GM20000 (cell line): ENCODE data around the gene GPR68.
"Not testable (repeated sequence)": the region's sequence is repeated elsewhere in the genome, so short reads cannot be mapped to it uniquely, and the experiment has no call there.

Source experiments
- DNase-seq: peaks from one replicate; pipeline ENCODE4 v3.0.0; 2012; ENCODE audit warnings: low spot score
- TF ChIP-seq, protein P1 (sequence below): IDR thresholded peaks from 2 replicates; pipeline ENCODE4 v1.5.1; 2012; ENCODE audit warnings: mild to moderate bottlenecking, control low read depth; ENCODE audit errors: extremely low read depth, missing control alignments

Gene GPR68

DNA sequence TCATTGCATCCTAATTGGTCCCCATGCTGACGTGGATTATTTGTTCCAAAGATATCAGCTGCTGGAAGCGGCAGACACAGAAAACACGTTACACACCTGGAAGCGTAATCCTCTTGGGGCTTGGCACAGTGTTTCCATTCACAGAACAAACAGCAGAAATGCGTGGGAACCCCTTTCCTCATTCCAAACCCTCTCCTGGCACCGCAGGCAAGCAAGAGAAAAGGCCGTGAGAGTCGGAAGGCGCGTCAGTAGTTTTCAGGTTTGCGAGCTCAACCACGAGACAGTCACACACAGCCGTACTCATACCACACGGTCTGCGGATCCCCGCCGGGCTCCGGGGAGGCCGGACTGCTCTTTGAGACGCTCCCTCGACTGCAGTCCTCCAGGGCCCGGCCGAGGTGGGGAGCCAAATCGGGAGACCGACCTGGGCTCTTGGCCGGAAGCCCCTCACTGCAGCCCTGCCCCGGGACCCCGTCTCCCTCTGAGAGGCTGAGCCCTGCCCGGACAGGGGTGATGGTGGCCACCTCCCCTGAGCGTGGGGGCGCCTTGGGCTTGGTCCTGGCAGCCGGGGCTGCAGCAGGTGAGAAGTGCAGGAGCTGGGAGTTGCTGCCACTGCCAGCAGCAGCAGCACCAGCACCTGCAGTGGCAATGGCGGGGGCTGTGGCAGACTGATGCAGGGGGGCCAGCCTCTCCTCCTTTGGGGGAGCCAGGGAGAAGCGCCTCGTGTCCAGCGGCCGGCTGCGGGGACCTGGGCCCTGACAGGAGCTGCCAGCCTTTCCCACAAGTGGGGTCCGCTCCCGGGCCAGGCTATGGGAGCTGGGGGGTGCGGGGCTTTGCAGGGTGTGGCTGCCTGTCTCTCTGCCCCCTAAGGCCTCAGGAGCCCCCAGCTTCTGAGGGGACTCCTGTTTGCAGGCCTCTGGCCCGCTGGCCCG is 28.1 kb upstream of the GPR68 start:
- TF ChIP-seq, protein P1, sequence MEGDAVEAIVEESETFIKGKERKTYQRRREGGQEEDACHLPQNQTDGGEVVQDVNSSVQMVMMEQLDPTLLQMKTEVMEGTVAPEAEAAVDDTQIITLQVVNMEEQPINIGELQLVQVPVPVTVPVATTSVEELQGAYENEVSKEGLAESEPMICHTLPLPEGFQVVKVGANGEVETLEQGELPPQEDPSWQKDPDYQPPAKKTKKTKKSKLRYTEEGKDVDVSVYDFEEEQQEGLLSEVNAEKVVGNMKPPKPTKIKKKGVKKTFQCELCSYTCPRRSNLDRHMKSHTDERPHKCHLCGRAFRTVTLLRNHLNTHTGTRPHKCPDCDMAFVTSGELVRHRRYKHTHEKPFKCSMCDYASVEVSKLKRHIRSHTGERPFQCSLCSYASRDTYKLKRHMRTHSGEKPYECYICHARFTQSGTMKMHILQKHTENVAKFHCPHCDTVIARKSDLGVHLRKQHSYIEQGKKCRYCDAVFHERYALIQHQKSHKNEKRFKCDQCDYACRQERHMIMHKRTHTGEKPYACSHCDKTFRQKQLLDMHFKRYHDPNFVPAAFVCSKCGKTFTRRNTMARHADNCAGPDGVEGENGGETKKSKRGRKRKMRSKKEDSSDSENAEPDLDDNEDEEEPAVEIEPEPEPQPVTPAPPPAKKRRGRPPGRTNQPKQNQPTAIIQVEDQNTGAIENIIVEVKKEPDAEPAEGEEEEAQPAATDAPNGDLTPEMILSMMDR, result no peak
- no peak for DNase-seq

DNA sequence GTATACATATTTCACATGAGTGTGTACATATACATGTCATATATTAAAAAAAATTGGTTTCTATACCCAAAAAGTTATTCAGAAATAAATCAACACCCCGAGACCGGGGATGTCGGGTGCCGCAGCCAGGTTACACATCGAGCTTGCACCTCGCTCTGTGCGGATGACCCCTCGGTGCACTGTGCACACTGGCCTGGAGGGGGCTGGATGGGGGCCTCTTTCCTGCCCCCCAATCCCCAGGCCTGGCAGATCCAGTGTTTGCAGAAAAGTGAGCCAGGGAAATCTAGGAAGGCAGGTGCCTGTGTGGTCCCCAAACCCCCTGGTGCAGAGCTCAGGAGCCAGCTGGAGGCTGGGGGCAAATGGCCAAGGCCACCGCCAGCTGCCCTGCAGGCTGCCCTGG is 27.1 kb upstream of the GPR68 start:
- no peak for DNase-seq
- TF ChIP-seq, protein P1, result no peak

DNA sequence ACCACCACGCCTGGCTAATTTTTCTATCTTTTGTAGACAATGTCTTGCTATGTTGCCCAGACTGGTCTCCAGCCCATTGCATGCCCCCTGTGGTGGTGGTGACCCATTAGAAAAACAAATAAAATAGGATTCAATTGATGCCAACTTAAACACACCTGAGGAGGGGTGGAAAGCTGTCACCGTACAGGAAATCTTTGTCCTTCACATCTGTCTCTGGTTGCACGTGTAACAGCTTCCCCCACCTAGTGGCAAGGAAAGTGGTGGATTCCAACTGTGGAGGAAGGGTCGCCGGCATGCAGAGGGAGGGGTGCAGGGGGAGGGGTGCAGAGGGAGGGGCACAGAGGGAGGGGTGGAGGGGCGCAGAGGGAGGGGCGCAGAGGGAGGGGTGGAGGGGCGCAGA is 26.1 kb upstream of the GPR68 start:
- TF ChIP-seq, protein P1, result no peak
- no peak for DNase-seq

DNA sequence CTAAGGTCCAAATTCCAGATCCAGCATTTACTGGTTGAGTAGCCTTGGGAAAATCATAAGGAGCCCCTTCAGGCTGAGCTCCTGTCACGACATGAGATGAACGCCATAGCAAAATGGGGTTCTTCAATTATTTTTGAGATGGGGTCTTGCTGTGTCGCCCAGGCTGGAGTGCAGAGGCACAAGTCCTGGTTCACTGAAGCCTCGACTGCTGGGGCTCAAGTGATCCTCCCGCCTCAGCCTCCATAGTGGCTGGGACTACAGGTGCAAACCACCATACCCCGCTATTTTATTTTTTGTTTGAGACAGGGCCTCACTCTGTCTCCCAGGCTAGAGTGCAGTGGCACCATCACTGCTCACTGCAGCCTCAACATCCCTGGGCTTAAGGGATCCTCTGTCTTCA is 25.7 kb upstream of the GPR68 start:
- no peak for DNase-seq
- TF ChIP-seq, protein P1, result no peak

DNA sequence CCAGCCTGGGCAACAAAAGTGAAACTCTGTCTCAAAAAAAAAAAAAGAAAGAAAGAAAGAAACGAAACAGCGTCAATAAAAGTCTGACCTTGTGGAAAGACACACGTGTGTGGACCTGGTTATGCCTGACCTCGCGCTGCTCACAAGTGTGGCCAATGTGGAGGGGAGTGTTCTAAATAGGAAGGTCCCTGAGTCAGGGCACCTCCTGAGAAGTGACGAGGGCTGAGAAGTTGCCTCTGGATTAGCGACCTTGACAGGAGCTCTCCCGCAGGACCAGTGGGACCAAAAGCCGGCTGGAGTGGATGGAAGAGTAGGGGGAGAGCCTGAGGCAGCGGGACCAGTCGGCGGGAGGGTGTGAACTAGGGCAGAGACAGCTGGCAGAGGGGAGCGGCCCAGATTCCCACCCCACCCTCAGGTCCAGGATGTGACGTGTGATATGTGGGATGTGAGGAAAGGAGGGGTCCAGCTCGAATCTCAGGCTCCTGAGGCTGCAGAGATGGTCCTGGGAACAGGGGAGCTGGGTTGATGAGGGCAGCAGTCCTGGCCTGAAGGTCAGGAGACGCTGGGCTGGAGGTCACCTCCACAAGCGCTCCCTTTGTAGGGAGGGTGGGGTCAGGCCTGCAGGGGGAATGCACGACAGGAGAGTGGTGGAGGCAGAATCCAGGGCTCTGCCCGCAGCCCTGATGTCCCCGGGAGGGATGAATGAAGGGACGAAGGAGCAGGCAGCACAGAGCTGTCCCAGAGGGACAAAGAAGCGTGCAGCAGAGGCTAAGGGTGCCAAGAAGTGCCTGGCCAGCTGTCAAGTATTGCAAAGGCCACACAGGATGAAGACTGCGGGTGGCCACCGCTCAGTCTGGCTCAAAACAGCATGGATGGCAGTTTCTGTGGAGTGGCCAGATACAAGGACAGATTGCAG is 24.8 kb upstream of the GPR68 start:
- TF ChIP-seq, protein P1, result no peak

DNA sequence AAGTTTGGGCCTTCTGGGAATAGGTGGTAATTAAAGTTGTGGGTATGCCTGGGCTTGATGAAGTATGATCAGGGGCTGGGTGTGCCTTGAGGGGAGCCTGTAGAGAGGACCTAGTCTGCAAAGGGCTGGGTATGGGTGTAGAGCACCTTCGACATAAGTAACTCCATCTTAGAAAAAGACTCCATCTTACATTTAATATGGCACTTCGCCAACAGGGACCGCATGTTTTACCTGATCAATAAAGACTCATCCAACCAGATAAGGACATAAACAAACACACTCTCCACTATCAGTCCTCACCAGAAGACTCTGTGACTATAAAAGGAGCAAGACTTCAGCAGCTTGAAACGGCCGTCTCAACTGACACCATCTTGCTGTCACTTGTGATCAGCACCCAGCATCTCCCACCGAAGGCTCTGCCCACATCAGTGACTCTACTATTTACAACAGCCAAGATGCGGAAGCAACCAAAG is 23.5 kb upstream of the GPR68 start:
- DNase-seq, result no peak
- TF ChIP-seq, protein P1, result no peak

More for the DNA sequence above, 24.8 kb upstream of the GPR68 start:
- DNase-seq, result no peak

DNA sequence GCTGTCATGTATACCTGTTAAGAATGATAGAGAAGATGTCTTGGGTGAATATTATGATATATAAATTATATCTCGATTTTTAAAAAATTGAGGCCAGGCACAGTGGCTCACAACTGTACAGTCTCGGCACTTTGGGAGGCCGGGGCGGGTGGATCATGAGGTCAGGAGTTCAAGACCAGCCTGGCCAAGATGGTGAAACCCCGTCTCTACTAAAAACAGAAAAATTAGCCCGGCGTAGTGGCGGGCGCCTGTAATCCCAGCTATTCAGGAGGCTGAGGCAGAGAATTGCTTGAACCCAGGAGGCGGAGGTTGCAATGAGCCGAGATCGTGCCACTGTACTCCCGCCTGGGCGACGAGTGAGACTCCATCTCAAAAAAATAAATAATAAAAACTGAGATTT is 21.8 kb upstream of the GPR68 start:
- DNase-seq, result not testable (repeated sequence)
